Neuronal stem cell (in vitro differentiated cells): Measurements from ENCODE around the gene SPOCK1.

Experiments
- DNase-seq: peaks from one replicate; pipeline ENCODE4 v3.0.0-alpha.2; 2013; ENCODE audit warnings: low spot score
- H2AFZ ChIP-seq: one replicate; pipeline ENCODE4 v1.6.1; 2013; ENCODE audit warnings: mild to moderate bottlenecking, low read length, inconsistent platforms
- H2AK5ac ChIP-seq: 2 replicates; pipeline ENCODE4 v1.6.1; 2013; ENCODE audit warnings: low read depth, mild to moderate bottlenecking, inconsistent platforms, low read length, moderate library complexity, mixed read lengths
- H2BK120ac ChIP-seq: 2 replicates; pipeline ENCODE4 v1.6.1; 2013; ENCODE audit warnings: low read depth, mild to moderate bottlenecking, inconsistent platforms, low read length, moderate library complexity, mixed read lengths
- H2BK12ac ChIP-seq: one replicate; pipeline ENCODE4 v1.6.1; 2013; ENCODE audit warnings: low read length, inconsistent platforms
- H2BK15ac ChIP-seq: 2 replicates; pipeline ENCODE4 v1.6.1; 2013; ENCODE audit warnings: mild to moderate bottlenecking, low read length, inconsistent platforms, mixed read lengths
- H2BK5ac ChIP-seq: one replicate; pipeline ENCODE4 v1.6.1; 2013; ENCODE audit warnings: inconsistent platforms, mild to moderate bottlenecking, low read length, moderate library complexity
- H3K14ac ChIP-seq: one replicate; pipeline ENCODE4 v1.6.1; 2013; ENCODE audit warnings: low read length, inconsistent platforms
- H3K18ac ChIP-seq: 2 replicates; pipeline ENCODE4 v1.6.1; 2013; ENCODE audit warnings: low read length, inconsistent platforms
- H3K23ac ChIP-seq: 2 replicates; pipeline ENCODE4 v1.6.1; 2013; ENCODE audit warnings: low read depth, mild to moderate bottlenecking, mixed read lengths, low read length, inconsistent platforms; ENCODE audit not compliant: poor library complexity
- H3K27ac ChIP-seq: replicated peaks from 3 replicates; pipeline ENCODE4 v1.5.1; 2013; ENCODE audit warnings: low read length, inconsistent platforms
- H3K27me3 ChIP-seq, 3 experiments: 2 replicates each; pipeline ENCODE4 v1.6.1; 2013; ENCODE audit warnings: low read length in 3 of 3, mild to moderate bottlenecking in 2 of 3, inconsistent platforms in 1 of 3, low read depth in 1 of 3, mixed read lengths in 1 of 3, moderate library complexity in 1 of 3; ENCODE audit not compliant: control insufficient read depth in 3 of 3, insufficient read depth in 3 of 3
- H3K36me3 ChIP-seq, 2 donors: replicated peaks in 1 of 2; 2 replicates each; pipeline ENCODE4 v1.6.1; 2013; ENCODE audit warnings: low read length in 2 of 2; ENCODE audit not compliant: control insufficient read depth in 2 of 2, insufficient read depth in 2 of 2
- H3K4ac ChIP-seq: 2 replicates; pipeline ENCODE4 v1.6.1; 2013; ENCODE audit warnings: inconsistent platforms, mild to moderate bottlenecking, low read length, moderate library complexity
- H3K4me1 ChIP-seq, 2 donors: 1 replicate in 1 of 2; 2 replicates in 1 of 2; pipeline ENCODE4 v1.6.1; 2013; ENCODE audit warnings: low read length in 2 of 2, low read depth in 1 of 2; ENCODE audit not compliant: control insufficient read depth in 2 of 2, insufficient read depth in 1 of 2
- H3K4me2 ChIP-seq: one replicate; pipeline ENCODE4 v1.6.1; 2013; ENCODE audit warnings: mild to moderate bottlenecking, low read length, inconsistent platforms; ENCODE audit not compliant: insufficient read depth, poor library complexity, severe bottlenecking
- H3K4me3 ChIP-seq, 2 donors: 2 replicates each; pipeline ENCODE4 v1.5.1; 2013; ENCODE audit warnings: low read length in 2 of 2, mild to moderate bottlenecking in 2 of 2, inconsistent platforms in 1 of 2, moderate library complexity in 1 of 2
- H3K79me1 ChIP-seq: one replicate; pipeline ENCODE4 v1.6.1; 2013; ENCODE audit warnings: low read depth, mild to moderate bottlenecking, inconsistent platforms, low read length, moderate library complexity
- H3K9ac ChIP-seq: one replicate; pipeline ENCODE4 v1.6.1; 2013; ENCODE audit warnings: mild to moderate bottlenecking, low read depth, low read length, inconsistent platforms; ENCODE audit not compliant: poor library complexity
- H3K9me3 ChIP-seq, 2 donors: replicated peaks in 1 of 2; 2 replicates each; pipeline versions ENCODE3 to v1.6.1; 2013; ENCODE audit warnings: low read length in 2 of 2, mild to moderate bottlenecking in 2 of 2, inconsistent platforms in 1 of 2, low read depth in 1 of 2, mixed read lengths in 1 of 2, moderate library complexity in 1 of 2; ENCODE audit not compliant: control insufficient read depth in 2 of 2, insufficient read depth in 1 of 2
- H4K8ac ChIP-seq: one replicate; pipeline ENCODE4 v1.6.1; 2013; ENCODE audit warnings: low read depth, mild to moderate bottlenecking, inconsistent platforms, low read length, moderate library complexity
- H4K91ac ChIP-seq: one replicate; pipeline ENCODE4 v1.6.1; 2013; ENCODE audit warnings: low read length, low read depth, mild to moderate bottlenecking, inconsistent platforms; ENCODE audit not compliant: poor library complexity
- WGBS, 2 donors: extraction: QIAGEN DNeasy Blood & Tissue Kit; methylation state at CpG; one replicate each; pipeline ENCODE4 v1.1.7; 2013; ENCODE audit warnings: missing lambda C conversion rate in 2 of 2, mixed read lengths in 1 of 2; ENCODE audit not compliant: insufficient read length in 2 of 2, insufficient replicate concordance in 1 of 2; ENCODE audit errors: extremely low coverage in 2 of 2; 5-methylcytosine and 5-hydroxymethylcytosine counted together

SPOCK1 gene

DNA sequence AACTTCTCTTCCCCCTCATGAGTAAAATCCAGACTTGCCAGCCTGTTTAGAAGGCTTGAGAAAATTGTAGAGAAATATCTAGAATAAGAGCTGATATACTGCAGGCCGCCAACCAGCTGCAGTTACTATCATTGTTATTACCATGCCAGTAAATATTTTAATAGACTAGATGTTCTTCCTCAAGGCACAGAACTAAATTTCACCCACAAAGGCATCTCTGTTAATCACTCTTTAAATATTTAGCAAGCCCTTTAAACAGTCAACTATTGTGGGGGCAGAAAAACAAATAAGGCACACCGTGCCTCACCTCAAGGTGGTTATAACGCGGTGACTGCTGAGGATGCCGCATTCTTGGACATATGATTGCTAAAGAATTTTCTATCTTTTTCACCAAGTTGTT, 147.0 kb downstream of the SPOCK1 start:
- H3K79me1 ChIP-seq, result no peaks in the 10 kb centered on the region

DNA sequence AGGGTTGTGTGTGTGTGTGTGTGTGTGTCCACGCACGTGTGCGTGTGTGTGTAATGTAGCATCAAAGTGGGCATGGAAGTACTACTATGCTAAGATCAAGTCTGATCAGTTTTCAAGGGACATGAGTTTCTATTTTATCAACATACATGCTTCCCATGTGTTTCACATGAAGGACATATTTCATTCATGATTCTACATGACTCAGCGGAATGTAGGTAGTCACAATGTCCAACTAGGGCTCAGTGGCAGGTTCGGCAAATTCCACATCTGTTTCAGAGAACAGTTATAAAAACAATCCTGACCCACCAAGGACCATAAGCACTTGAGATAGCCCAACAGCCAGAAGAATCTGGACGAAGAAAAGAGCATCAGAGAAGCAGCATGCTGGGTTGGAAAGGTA, 148.3 kb downstream of the SPOCK1 start:
- H2BK5ac ChIP-seq, result no peak overlapping the region
- H4K91ac ChIP-seq, result no peak overlapping the region
- peaks cover 11% of the 10 kb centered on the region in 2 donors for H3K4me1 ChIP-seq

More for the DNA sequence above, 147.0 kb downstream of the SPOCK1 start:
- H3K9me3 ChIP-seq, result no peaks in the 10 kb centered on the region
- no peaks in the 10 kb centered on the region for H3K27me3 ChIP-seq
- no peaks in the 10 kb centered on the region for H3K36me3 ChIP-seq
- no peak for DNase-seq
- H2BK120ac ChIP-seq, result no peak overlapping the region
- no CpG with 5 or more reads among the region's 5 CpGs for WGBS, 2 donors
- H3K18ac ChIP-seq, result no peak overlapping the region
- H2AFZ ChIP-seq, result no peak overlapping the region
- no peak overlapping the region for H3K4me3 ChIP-seq
- H4K91ac ChIP-seq, result no peak overlapping the region
- H4K8ac ChIP-seq, result no peak overlapping the region
- no peak overlapping the region for H2AK5ac ChIP-seq
- no peak overlapping the region for H3K9ac ChIP-seq
- no peak overlapping the region for H2BK15ac ChIP-seq
- H2BK12ac ChIP-seq, result no peak overlapping the region
- H2BK5ac ChIP-seq, result no peak overlapping the region
- H3K4ac ChIP-seq, result no peak overlapping the region
- no peak overlapping the region for H3K23ac ChIP-seq
- H3K4me2 ChIP-seq, result no peak overlapping the region
- H3K27ac ChIP-seq, result no peak overlapping the region
- H3K14ac ChIP-seq, result no peak overlapping the region
- H3K4me1 ChIP-seq, result no peaks in the 10 kb centered on the region

DNA sequence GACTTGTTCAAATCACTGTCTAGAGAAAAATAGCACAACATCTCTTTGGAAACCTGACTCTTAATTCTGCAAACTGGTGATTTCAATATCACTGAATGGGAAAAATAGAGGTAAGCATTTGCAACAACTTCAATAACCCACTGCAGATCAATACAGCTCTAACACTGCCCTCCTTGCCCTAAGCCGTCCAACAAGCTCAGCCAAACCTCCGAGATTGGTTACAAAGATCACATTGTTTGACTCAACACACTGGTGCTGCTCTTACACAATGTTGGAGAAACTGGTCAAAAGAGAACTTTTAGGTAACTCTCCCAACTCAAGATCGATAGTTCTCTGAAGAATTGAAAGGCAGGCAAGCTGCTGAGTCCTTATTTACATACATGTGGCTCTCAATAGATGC, 150.4 kb downstream of the SPOCK1 start:
- H4K91ac ChIP-seq, result no peak overlapping the region
- H2BK12ac ChIP-seq, result no peak overlapping the region
- H2BK5ac ChIP-seq, result no peak overlapping the region
- no peak overlapping the region for H4K8ac ChIP-seq
- H3K27me3 ChIP-seq, result no peaks in the 10 kb centered on the region
- H3K36me3 ChIP-seq, result no peaks in the 10 kb centered on the region
- no CpG with 5 or more reads among the region's 3 CpGs for WGBS, 2 donors
- no peak overlapping the region for H3K14ac ChIP-seq
- H3K9ac ChIP-seq, result no peak overlapping the region
- H3K4me2 ChIP-seq, result no peak overlapping the region
- H3K9me3 ChIP-seq, result no peaks in the 10 kb centered on the region
- H2AFZ ChIP-seq, result no peak overlapping the region
- H3K23ac ChIP-seq, result no peak overlapping the region
- H3K18ac ChIP-seq, result no peak overlapping the region
- no peak overlapping the region for H3K4me3 ChIP-seq
- H3K27ac ChIP-seq, result no peak overlapping the region
- H2BK120ac ChIP-seq, result no peak overlapping the region
- H2BK15ac ChIP-seq, result no peak overlapping the region
- no peaks in the 10 kb centered on the region for H3K79me1 ChIP-seq
- no peak for DNase-seq
- H3K4ac ChIP-seq, result no peak overlapping the region
- no peak overlapping the region for H2AK5ac ChIP-seq
- H3K4me1 ChIP-seq, result peaks cover 12 to 20% of the 10 kb centered on the region in 2 donors

More for the DNA sequence above, 148.3 kb downstream of the SPOCK1 start:
- Histone ChIP-seq H3K27me3 (no peaks in the 10 kb centered on the region), H2BK12ac (no peak overlapping the region), H3K79me1 (no peaks in the 10 kb centered on the region), H3K18ac (no peak overlapping the region), H3K9me3 (no peaks in the 10 kb centered on the region), H3K27ac (no peak overlapping the region), H2AFZ (no peak overlapping the region), H3K4ac (no peak overlapping the region), H4K8ac (no peak overlapping the region), H2AK5ac (no peak overlapping the region), H2BK120ac (no peak overlapping the region), H3K4me2 (no peak overlapping the region), H3K36me3 (no peaks in the 10 kb centered on the region), H3K23ac (no peak overlapping the region), H3K4me3 (no peak overlapping the region), H3K9ac (no peak overlapping the region), H3K14ac (no peak overlapping the region), H2BK15ac (no peak overlapping the region)
- no peak for DNase-seq
- no CpG with 5 or more reads among the region's 6 CpGs for WGBS, 2 donors

DNA sequence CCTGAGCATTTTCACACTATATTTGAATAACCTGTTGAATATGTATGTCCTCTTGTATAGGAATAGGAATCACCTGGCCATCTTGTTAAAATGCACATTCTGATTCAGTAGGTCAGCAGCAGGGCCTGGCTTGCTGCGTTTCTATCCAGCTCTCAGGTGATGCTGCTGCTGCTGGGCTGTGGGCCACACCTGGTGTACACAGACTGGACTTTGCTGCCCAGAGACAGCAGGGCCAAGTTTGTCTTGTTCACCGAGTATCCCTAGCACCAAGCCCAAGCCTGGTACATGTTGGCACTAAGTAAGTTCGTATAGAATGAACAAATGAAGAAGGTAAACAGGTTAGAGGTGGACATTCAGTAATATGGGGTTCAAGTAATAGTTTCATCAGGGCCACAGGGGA, 151.3 kb downstream of the SPOCK1 start:
- Histone ChIP-seq H3K27me3 (no peaks in the 10 kb centered on the region), H3K4me1 (peaks cover 12 to 22% of the 10 kb centered on the region in 2 donors), H3K4me3 (no peak overlapping the region), H4K8ac (no peak overlapping the region), H3K9me3 (no peaks in the 10 kb centered on the region), H2AFZ (no peak overlapping the region), H2BK5ac (no peak overlapping the region), H3K23ac (no peak overlapping the region), H2BK12ac (no peak overlapping the region), H4K91ac (no peak overlapping the region), H3K36me3 (no peaks in the 10 kb centered on the region), H2BK120ac (no peak overlapping the region), H3K4me2 (no peak overlapping the region), H2BK15ac (no peak overlapping the region), H3K27ac (no peak overlapping the region), H3K18ac (no peak overlapping the region), H3K79me1 (no peaks in the 10 kb centered on the region), H3K9ac (no peak overlapping the region), H2AK5ac (no peak overlapping the region), H3K4ac (no peak overlapping the region), H3K14ac (no peak overlapping the region)
- no peak for DNase-seq
- no CpG with 5 or more reads among the region's 3 CpGs for WGBS, 2 donors
